ENCODE measurements around the gene TSPO2. TPM values are rescaled to one million over a fixed set of nuclear protein-coding genes. Genes with fewer than 3 reads are reported as not detected.

Gene TSPO2
- polyA plus RNA-seq, 1 donor (not counting 4 experiments of a cell fraction or from before 2014, with no cell fraction given): not detected

- peaks cover 11% of the 10 kb centered on the region for H3K4me1 ChIP-seq (ENCODE audit: control insufficient read depth, extremely low read depth, insufficient read depth, low read length)
- H3K36me3 ChIP-seq (ENCODE audit: control insufficient read depth in 2 of 2, extremely low read depth in 1 of 2, insufficient read depth in 2 of 2, low read length in 2 of 2): peaks cover 14 to 17% of the 10 kb centered on the region in 2 experiments
- no peak overlapping the region for H3K4me3 ChIP-seq (ENCODE audit: control insufficient read depth in 2 of 3, extremely low read depth in 1 of 3, insufficient read depth in 2 of 3, low read depth in 1 of 3, low read length in 3 of 3)
- H3K27ac ChIP-seq (ENCODE audit: control insufficient read depth, insufficient read depth, low read length): no peak overlapping the region
- H3K79me2 ChIP-seq (ENCODE audit: control insufficient read depth, insufficient read depth, low read length): peaks cover 69% of the 10 kb centered on the region
- no peaks in the 10 kb centered on the region for H4K20me1 ChIP-seq (ENCODE audit: control insufficient read depth, extremely low read depth, insufficient read depth, low read length)
- TF ChIP-seq CTCF (optimal IDR thresholded peaks at IDR 0.05 in 1 of 3, IDR thresholded peaks at IDR 0.05 in 1 of 3, conservative IDR thresholded peaks at IDR 0.05 in 1 of 3; ENCODE audit: extremely low read depth in 1 of 3, insufficient read depth in 2 of 3, low read length in 3 of 3) (no peak), EZH2 (IDR thresholded peaks at IDR 0.05; ENCODE audit: low read length) (no peak)
- H2AFZ ChIP-seq (ENCODE audit: control insufficient read depth, low read length): no peak overlapping the region
- H3K27me3 ChIP-seq (ENCODE audit: control insufficient read depth, extremely low read depth, insufficient read depth, low read length): no peaks in the 10 kb centered on the region
- H3K9me1 ChIP-seq (ENCODE audit: control insufficient read depth, extremely low read depth, insufficient read depth, low read length): no peaks in the 10 kb centered on the region
- no peak for DNase-seq (ENCODE audit: low read depth, low spot score)
- dilution Hi-C loops (cut with MboI; ENCODE audit: extremely low pct_ligation_motif_present, low sequenced_read_pairs): loop anchor here (25.0 kb wide), 1 partner anchor 108 kb away; no protein-coding TSS in a partner anchor
- H3K9ac ChIP-seq (ENCODE audit: control insufficient read depth, extremely low read depth, insufficient read depth, low read length): no peak overlapping the region
- no peak overlapping the region for H3K4me2 ChIP-seq (ENCODE audit: control insufficient read depth, extremely low read depth, insufficient read depth, low read depth, low read length)
- peak; percentile 9 for FAIRE-seq
- H3K9me3 ChIP-seq (ENCODE audit: control insufficient read depth, low read depth, low read length): no peaks in the 10 kb centered on the region
Observed at GRCh38 chr6:41079080-41079479, 36.8 kb downstream of the TSPO2 start.

- TF ChIP-seq EZH2 (IDR thresholded peaks at IDR 0.05; ENCODE audit: low read length): no peak
- no peak for TF ChIP-seq CTCF (optimal IDR thresholded peaks at IDR 0.05 in 1 of 3, IDR thresholded peaks at IDR 0.05 in 1 of 3, conservative IDR thresholded peaks at IDR 0.05 in 1 of 3; ENCODE audit: extremely low read depth in 1 of 3, insufficient read depth in 2 of 3, low read length in 3 of 3)
- H3K36me3 ChIP-seq (ENCODE audit: control insufficient read depth in 2 of 2, extremely low read depth in 1 of 2, insufficient read depth in 2 of 2, low read length in 2 of 2): peaks cover 16 to 17% of the 10 kb centered on the region in 2 experiments
- peaks cover 6% of the 10 kb centered on the region for H3K4me1 ChIP-seq (ENCODE audit: control insufficient read depth, extremely low read depth, insufficient read depth, low read length)
- H3K9ac ChIP-seq (ENCODE audit: control insufficient read depth, extremely low read depth, insufficient read depth, low read length): no peak overlapping the region
- FAIRE-seq (no peak), DNase-seq (ENCODE audit: low read depth, low spot score) (no peak)
- H3K27me3 ChIP-seq (ENCODE audit: control insufficient read depth, extremely low read depth, insufficient read depth, low read length): no peaks in the 10 kb centered on the region
- H3K9me1 ChIP-seq (ENCODE audit: control insufficient read depth, extremely low read depth, insufficient read depth, low read length): no peaks in the 10 kb centered on the region
- H3K4me2 ChIP-seq (ENCODE audit: control insufficient read depth, extremely low read depth, insufficient read depth, low read depth, low read length): no peak overlapping the region
- H3K4me3 ChIP-seq (ENCODE audit: control insufficient read depth in 2 of 3, extremely low read depth in 1 of 3, insufficient read depth in 2 of 3, low read depth in 1 of 3, low read length in 3 of 3): no peak overlapping the region
- no peaks in the 10 kb centered on the region for H4K20me1 ChIP-seq (ENCODE audit: control insufficient read depth, extremely low read depth, insufficient read depth, low read length)
- no peak overlapping the region for H3K27ac ChIP-seq (ENCODE audit: control insufficient read depth, insufficient read depth, low read length)
- dilution Hi-C loops (cut with MboI; ENCODE audit: extremely low pct_ligation_motif_present, low sequenced_read_pairs): loop anchor here (25.0 kb wide), 1 partner anchor 107 kb away; no protein-coding TSS in a partner anchor
- H2AFZ ChIP-seq (ENCODE audit: control insufficient read depth, low read length): no peak overlapping the region
- no peaks in the 10 kb centered on the region for H3K9me3 ChIP-seq (ENCODE audit: control insufficient read depth, low read depth, low read length)
- H3K79me2 ChIP-seq (ENCODE audit: control insufficient read depth, insufficient read depth, low read length): peaks cover 53% of the 10 kb centered on the region
Observed at GRCh38 chr6:41080621-41081020, 38.4 kb downstream of the TSPO2 start.

Data from keratinocyte (primary cell).